ENCODE measurements around the gene DLG2.

DNA sequence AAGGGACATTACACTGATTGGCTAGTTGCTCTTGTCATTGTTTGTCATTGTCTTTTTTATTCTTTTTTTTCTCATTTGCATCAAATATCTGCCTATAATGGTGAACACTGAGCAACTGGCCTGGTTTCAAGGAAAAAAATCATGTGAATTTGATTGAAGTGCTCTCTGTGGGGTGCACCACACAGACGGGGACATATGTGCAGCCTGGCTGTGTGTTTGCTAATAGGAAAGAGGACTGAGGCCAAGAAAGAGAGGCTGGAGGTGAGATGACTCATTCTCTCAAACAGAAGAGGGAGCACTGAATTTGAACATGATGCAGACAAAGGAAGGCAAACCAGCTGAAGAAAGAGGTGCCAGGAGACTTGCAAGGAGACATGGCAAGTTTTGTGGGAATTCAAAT lies 1656.1 kb downstream of the DLG2 start:
- no peak for TF ChIP-seq POLR2AphosphoS5 (IDR thresholded peaks at IDR 0.05; ENCODE audit: low read depth, low read length)
- TF ChIP-seq, protein P1, sequence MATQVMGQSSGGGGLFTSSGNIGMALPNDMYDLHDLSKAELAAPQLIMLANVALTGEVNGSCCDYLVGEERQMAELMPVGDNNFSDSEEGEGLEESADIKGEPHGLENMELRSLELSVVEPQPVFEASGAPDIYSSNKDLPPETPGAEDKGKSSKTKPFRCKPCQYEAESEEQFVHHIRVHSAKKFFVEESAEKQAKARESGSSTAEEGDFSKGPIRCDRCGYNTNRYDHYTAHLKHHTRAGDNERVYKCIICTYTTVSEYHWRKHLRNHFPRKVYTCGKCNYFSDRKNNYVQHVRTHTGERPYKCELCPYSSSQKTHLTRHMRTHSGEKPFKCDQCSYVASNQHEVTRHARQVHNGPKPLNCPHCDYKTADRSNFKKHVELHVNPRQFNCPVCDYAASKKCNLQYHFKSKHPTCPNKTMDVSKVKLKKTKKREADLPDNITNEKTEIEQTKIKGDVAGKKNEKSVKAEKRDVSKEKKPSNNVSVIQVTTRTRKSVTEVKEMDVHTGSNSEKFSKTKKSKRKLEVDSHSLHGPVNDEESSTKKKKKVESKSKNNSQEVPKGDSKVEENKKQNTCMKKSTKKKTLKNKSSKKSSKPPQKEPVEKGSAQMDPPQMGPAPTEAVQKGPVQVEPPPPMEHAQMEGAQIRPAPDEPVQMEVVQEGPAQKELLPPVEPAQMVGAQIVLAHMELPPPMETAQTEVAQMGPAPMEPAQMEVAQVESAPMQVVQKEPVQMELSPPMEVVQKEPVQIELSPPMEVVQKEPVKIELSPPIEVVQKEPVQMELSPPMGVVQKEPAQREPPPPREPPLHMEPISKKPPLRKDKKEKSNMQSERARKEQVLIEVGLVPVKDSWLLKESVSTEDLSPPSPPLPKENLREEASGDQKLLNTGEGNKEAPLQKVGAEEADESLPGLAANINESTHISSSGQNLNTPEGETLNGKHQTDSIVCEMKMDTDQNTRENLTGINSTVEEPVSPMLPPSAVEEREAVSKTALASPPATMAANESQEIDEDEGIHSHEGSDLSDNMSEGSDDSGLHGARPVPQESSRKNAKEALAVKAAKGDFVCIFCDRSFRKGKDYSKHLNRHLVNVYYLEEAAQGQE (IDR thresholded peaks at IDR 0.05; ENCODE audit: insufficient read depth in 1 of 2, low read depth in 2 of 2, low read length in 2 of 2), result no peak
